H1 (cell line): Measurements from ENCODE around the gene RELA. TPM values are rescaled to one million over a fixed set of nuclear protein-coding genes. Genes with fewer than 3 reads are reported as not detected.

ENCODE experiments used
- ATF3 ChIP-seq: IDR thresholded peaks from 2 replicates; pipeline ENCODE4 v1.6.1; 2011; ENCODE audit warnings: low read depth, mild to moderate bottlenecking, low read length; ENCODE audit not compliant: insufficient read depth
- CBX8 ChIP-seq: fragments of 300-800, 300-1000 bp; sonication (generic); IDR thresholded peaks from 2 replicates; pipeline ENCODE4 v1.7.1; 2016; ENCODE audit warnings: low read depth, low read length, borderline replicate concordance
- GTF2F1 ChIP-seq: IDR thresholded peaks from 2 replicates; pipeline ENCODE4 v1.6.1; 2012; ENCODE audit warnings: low read depth, low read length, improper control_type of control experiment, borderline replicate concordance
- ZNF274 ChIP-seq: IDR thresholded peaks from 2 replicates; pipeline ENCODE4 v1.7.0; 2012; ENCODE audit warnings: low read length, borderline replicate concordance; ENCODE audit errors: extremely low read depth
- polyA plus RNA-seq, 7 experiments: library from polyadenylated mRNA; depleted of rRNA in 3 of 7; stranded (reverse) in 5 of 7; unstranded in 2 of 7; fragments of >200 nt in 5 of 7; fragments of 200-250 nt in 2 of 7; gene quantifications; 1 replicate in 5 of 7; 2 replicates in 1 of 7; 4 replicates in 1 of 7; pipeline versions ENCODE4 v1.2.1 to v1.2.3, GENCODE V29; 2011 to 2013; ENCODE audit warnings: missing spikeins in 2 of 7, mixed read lengths in 2 of 7
- total RNA-seq: library from RNA; stranded (reverse); fragmentation: NEBNext Ultra II Directional; extraction: Animal tissue kit (Norgen Biotek cat#: 25700); gene quantifications from 2 replicates; pipeline ENCODE4 v1.2.1, GENCODE V29; 2021

RELA gene
- total and polyA plus RNA-seq, 2 of the 8 experiments (the other 6 are each of a cell fraction or from before 2014, with no cell fraction given) = 21.9 to 27.5 TPM

GRCh38 chr11:65660038-65660437 lies 2.7 kb downstream of the RELA start (continued):
- TF ChIP-seq ZNF274 = no peak
- TF ChIP-seq CBX8 = no peak
- no peak for TF ChIP-seq GTF2F1
- TF ChIP-seq ATF3 = no peak
